BLaER1 treated with 17β-estradiol and CSF1 and Interleukin-3, amounts not matched to agents 10 nM and 100 nM (cell line): Measurements from ENCODE around the gene TENM4.

Source experiments
- H3K27ac ChIP-seq, 11 experiments: shearing (Covaris generic); formaldehyde crosslinking; 2 replicates each; pipeline ENCODE4 v1.8.1; 2022
- H3K27me3 ChIP-seq, 11 experiments: shearing (Covaris generic); formaldehyde crosslinking; 2 replicates each; pipeline ENCODE4 v1.8.1; 2022
- H3K36me3 ChIP-seq, 11 experiments: shearing (Covaris generic); formaldehyde crosslinking; 2 replicates each; pipeline ENCODE4 v1.8.1; 2022
- H3K4me1 ChIP-seq, 10 experiments: shearing (Covaris generic); formaldehyde crosslinking; 2 replicates each; pipeline ENCODE4 v1.8.1; 2022
- H3K4me2 ChIP-seq, 11 experiments: shearing (Covaris generic); formaldehyde crosslinking; 2 replicates each; pipeline ENCODE4 v1.8.1; 2022
- H3K4me3 ChIP-seq, 10 experiments: shearing (Covaris generic); formaldehyde crosslinking; 2 replicates each; pipeline ENCODE4 v1.8.1; 2022
- H3K9ac ChIP-seq, 11 experiments: shearing (Covaris generic); formaldehyde crosslinking; 2 replicates each; pipeline ENCODE4 v1.8.1; 2022
- H3K9me3 ChIP-seq, 11 experiments: shearing (Covaris generic); formaldehyde crosslinking; replicated peaks in 1 of 11; 2 replicates each; pipeline ENCODE4 v1.8.1; 2022
- H4K20me1 ChIP-seq, 11 experiments: shearing (Covaris generic); formaldehyde crosslinking; 2 replicates each; pipeline ENCODE4 v1.8.1; 2022
- Cebpa-rat ChIP-seq, 11 experiments: shearing (Covaris generic); IDR thresholded peaks; 2 replicates each; pipeline ENCODE4 v1.8.1; 2022

The TENM4 gene

DNA sequence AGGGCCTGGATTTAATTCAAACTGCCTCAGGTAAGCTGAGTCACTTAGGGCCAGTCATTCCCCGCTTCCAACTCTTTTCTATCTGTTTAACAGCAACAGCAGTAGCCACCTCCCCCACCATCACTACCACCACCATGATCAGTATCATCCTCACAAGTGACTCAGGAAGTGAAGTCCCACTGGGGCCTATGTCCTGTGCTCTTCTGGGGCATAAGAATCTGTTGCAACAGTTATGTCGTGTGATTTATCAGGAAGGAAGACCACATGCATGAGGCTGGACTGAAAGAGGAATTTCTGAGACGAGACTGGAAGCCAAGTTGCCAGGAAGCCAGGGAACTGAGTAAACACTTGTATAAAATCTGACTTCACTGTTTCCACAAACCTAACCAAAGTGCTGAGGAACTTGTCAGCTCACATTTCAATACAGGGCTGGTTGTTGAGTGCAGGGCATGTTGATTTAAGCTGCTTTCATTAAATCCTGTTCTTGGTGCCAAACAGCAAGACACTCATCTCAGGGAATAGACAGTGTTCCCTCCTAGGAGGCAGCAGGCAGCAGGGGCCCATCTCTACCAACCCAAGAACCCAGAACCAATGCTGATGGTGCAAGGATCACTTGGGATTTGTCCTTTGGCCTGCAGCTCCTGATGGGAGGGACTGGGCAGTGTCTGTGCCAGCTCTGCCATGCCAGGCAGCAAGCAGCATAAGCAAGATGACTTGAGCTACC lies 639.5 kb downstream of the TENM4 start:
- Histone ChIP-seq H3K4me1 (peaks cover 53 to 98% (median 67%) of the 10 kb centered on the region in 10 experiments), H3K4me3 (peak overlapping the region in 6 of 10 experiments; percentile 9 to 25 (median 20); a peak in 5 of 20 replicates), H3K27me3 (no peaks in the 10 kb centered on the region), H4K20me1 (no peaks in the 10 kb centered on the region), H3K4me2 (peak overlapping the region; percentile 70 to 93 (median 87)), H3K9ac (peak overlapping the region; percentile 61 to 92 (median 72)), H3K36me3 (peaks cover 0 to 4% (median 0%) of the 10 kb centered on the region in 11 experiments; a peak in 1 of 22 replicates), H3K9me3 (no peaks in the 10 kb centered on the region), H3K27ac (peak overlapping the region; percentile 83 to 98 (median 86))
- TF ChIP-seq Cebpa-rat (IDR thresholded peaks at IDR 0.05), result peak; percentile 33 to 78 (median 61); a peak in 18 of 22 replicates

- Histone ChIP-seq H3K9ac (peak overlapping the region; percentile 61 to 89 (median 72); a peak in 20 of 22 replicates), H3K27me3 (no peaks in the 10 kb centered on the region), H3K4me2 (peak overlapping the region; percentile 70 to 93 (median 87)), H4K20me1 (no peaks in the 10 kb centered on the region), H3K36me3 (peaks cover 0 to 4% (median 0%) of the 10 kb centered on the region in 11 experiments; a peak in 1 of 22 replicates), H3K9me3 (no peaks in the 10 kb centered on the region), H3K4me3 (peak overlapping the region in 4 of 10 experiments; percentile 9 to 23 (median 20); a peak in 4 of 20 replicates), H3K4me1 (peaks cover 53 to 98% (median 67%) of the 10 kb centered on the region in 10 experiments), H3K27ac (peak overlapping the region; percentile 83 to 98 (median 86))
- TF ChIP-seq Cebpa-rat (IDR thresholded peaks at IDR 0.05), result no peak
Measured at GRCh38 chr11:78800756-78801155, 640.1 kb downstream of the TENM4 start.

DNA sequence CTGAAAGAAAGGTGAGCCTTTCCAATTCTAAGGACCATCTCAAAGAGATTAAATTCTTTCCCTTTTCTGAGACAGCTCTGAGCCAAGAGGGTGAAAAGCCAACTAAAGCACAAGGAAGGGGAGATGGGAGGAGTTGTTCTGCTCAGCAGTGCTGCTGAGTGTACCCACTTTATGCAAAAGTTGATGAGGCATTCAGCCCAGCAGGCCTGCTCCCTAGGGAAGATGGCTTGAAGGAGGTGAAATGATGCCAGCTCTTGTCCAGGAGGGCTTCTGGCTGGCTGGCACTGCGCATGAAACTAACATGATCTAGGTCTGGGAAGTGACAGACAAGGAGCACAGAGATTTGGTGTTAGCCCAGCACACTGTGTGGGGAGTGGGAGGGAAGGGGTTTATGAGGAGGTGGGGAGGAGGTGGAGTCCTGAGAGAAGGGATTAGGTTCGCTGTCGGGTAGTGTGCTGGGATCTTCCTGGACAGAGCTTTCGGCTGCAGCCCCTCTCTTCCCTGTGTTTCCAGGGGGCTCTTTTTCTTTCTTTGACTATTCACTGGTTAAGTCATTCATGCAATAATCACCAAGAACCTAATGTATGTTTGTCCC lies 640.6 kb downstream of the TENM4 start:
- peak overlapping the region; percentile 83 to 98 (median 86) for H3K27ac ChIP-seq
- peak overlapping the region; percentile 70 to 93 (median 87) for H3K4me2 ChIP-seq
- H3K4me1 ChIP-seq, result peaks cover 53 to 98% (median 64%) of the 10 kb centered on the region in 10 experiments
- H3K36me3 ChIP-seq, result peaks cover 0 to 4% (median 0%) of the 10 kb centered on the region in 11 experiments; a peak in 2 of 22 replicates
- no peaks in the 10 kb centered on the region for H3K9me3 ChIP-seq
- no peaks in the 10 kb centered on the region for H3K27me3 ChIP-seq
- H4K20me1 ChIP-seq, result no peaks in the 10 kb centered on the region
- H3K9ac ChIP-seq, result peak overlapping the region; percentile 23 to 89 (median 72); a peak in 18 of 22 replicates
- no peak overlapping the region for H3K4me3 ChIP-seq
- TF ChIP-seq Cebpa-rat (IDR thresholded peaks at IDR 0.05), result no peak

DNA sequence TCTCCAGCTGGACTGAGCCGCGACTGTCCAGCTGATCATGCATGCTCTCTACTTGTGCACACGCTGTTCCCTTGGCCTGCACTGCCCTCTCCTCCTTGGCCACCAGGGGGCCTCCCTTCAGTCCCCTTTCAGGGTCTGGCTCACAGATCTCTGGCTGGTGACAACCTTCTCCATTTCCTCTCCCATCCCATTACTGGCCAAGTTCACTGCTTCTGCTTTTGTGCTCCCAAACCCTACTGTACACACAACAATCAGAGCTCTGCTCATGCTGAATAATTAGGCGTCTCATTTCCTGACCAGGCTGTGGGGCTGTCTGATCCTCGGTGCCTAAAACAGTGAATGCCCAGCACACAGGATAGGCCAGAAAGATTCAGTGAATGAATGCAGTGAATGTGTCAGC lies 642.2 kb downstream of the TENM4 start:
- Histone ChIP-seq H3K27me3 (no peaks in the 10 kb centered on the region), H3K36me3 (peaks cover 0 to 12% (median 0%) of the 10 kb centered on the region in 11 experiments; a peak in 2 of 22 replicates), H3K4me3 (no peak overlapping the region), H3K9me3 (peaks cover 0 to 3% (median 0%) of the 10 kb centered on the region in 11 experiments; a peak in 1 of 22 replicates), H3K4me1 (peaks cover 53 to 85% (median 64%) of the 10 kb centered on the region in 10 experiments), H3K27ac (peak overlapping the region; percentile 21 to 98 (median 86); a peak in 19 of 22 replicates), H3K9ac (peak overlapping the region in 7 of 11 experiments; percentile 6 to 89 (median 41); a peak in 11 of 22 replicates), H4K20me1 (no peaks in the 10 kb centered on the region), H3K4me2 (peak overlapping the region; percentile 70 to 93 (median 87))
- no peak for TF ChIP-seq Cebpa-rat (IDR thresholded peaks at IDR 0.05)

DNA sequence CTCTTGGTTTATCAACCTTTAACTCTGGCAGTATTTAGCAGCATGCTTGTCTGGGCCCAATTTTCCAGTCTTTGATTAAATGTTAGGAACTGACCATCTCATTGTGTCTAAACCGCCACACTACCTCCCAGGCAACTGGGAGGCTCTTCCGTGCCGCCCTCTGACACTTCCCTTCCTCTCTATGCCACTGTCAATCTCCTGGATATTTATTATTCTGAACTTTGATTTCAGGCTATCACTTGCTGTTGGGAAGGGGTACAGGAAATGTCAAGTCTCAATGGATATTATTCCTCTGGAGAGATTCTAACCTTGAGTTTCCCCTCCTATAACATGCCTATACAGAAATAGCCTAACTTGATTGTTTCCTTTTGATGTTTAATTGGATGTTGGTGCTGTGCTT lies 643.3 kb downstream of the TENM4 start:
- Histone ChIP-seq H3K4me2 (peak overlapping the region in 2 of 11 experiments; percentile 6 to 60; a peak in 2 of 22 replicates), H3K9me3 (peaks cover 0 to 3% (median 0%) of the 10 kb centered on the region in 11 experiments; a peak in 1 of 22 replicates), H4K20me1 (no peaks in the 10 kb centered on the region), H3K27ac (no peak overlapping the region), H3K36me3 (peaks cover 0 to 12% (median 0%) of the 10 kb centered on the region in 11 experiments; a peak in 2 of 22 replicates), H3K9ac (no peak overlapping the region), H3K4me3 (no peak overlapping the region), H3K27me3 (no peaks in the 10 kb centered on the region), H3K4me1 (peaks cover 50 to 74% (median 56%) of the 10 kb centered on the region in 10 experiments)
- no peak for TF ChIP-seq Cebpa-rat (IDR thresholded peaks at IDR 0.05)

DNA sequence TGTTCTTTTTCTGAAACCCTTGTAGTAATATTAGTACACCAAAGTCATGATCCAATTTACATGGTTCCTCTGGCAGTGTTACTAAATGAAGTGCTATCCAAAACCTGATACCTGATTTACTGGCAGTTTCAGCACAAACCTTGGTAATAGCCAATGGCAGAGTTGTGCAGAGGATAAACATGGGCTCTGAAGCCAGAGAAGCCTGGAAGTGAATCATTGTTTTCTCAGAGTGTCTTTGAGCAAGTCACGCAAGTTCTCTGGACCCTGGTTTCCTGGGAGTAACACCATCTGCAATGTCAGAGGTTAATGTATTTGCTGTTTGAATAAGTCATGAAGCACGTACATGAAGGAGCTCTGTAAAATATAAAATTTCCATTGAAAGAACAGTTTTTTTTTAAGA lies 643.9 kb downstream of the TENM4 start:
- TF ChIP-seq Cebpa-rat (IDR thresholded peaks at IDR 0.05), result no peak
- H4K20me1 ChIP-seq, result no peaks in the 10 kb centered on the region
- no peaks in the 10 kb centered on the region for H3K27me3 ChIP-seq
- H3K9ac ChIP-seq, result no peak overlapping the region
- H3K27ac ChIP-seq, result no peak overlapping the region; a peak in 1 of 22 replicates
- no peak overlapping the region for H3K4me3 ChIP-seq
- peaks cover 0 to 3% (median 0%) of the 10 kb centered on the region in 11 experiments; a peak in 1 of 22 replicates for H3K9me3 ChIP-seq
- peaks cover 0 to 12% (median 0%) of the 10 kb centered on the region in 11 experiments; a peak in 2 of 22 replicates for H3K36me3 ChIP-seq
- H3K4me2 ChIP-seq, result peak overlapping the region in 3 of 11 experiments; percentile 1 to 60 (median 10); a peak in 3 of 22 replicates
- H3K4me1 ChIP-seq, result peaks cover 44 to 69% (median 50%) of the 10 kb centered on the region in 10 experiments

DNA sequence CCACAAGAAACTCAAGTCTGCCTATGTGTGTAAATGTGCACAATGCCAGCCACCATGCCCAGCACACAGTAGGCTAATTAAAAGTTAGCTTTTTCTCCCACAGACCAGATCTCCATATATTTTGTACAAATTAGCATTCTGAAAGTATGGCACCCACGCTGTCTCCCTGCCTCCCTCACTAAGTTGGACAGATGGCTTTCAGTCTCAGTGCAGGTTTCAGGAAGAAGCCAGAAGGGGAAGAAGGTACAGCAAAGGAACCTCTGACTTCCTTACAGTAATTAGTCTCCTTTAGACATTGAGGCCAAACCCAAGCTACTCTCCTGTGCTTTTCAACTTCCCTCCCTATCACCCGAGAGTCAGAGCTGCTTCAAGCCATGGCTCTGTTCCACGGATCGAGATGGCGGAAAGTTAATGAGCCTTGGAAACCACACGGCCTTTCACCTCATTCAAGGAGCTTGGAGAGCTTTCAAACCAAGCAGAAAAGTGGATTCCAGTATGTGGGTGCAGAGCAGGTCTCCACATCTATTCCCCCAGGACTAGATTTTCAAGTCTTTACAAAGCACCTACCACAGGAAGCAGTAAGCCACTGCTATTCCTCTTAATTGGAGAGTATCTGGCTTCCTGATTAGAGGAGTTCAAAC lies 645.1 kb downstream of the TENM4 start:
- Histone ChIP-seq H3K27me3 (no peaks in the 10 kb centered on the region), H3K9ac (no peak overlapping the region), H3K36me3 (peaks cover 0 to 12% (median 0%) of the 10 kb centered on the region in 11 experiments; a peak in 2 of 22 replicates), H3K9me3 (peaks cover 0 to 3% (median 0%) of the 10 kb centered on the region in 11 experiments; a peak in 1 of 22 replicates), H3K4me1 (peaks cover 32 to 69% (median 38%) of the 10 kb centered on the region in 10 experiments), H3K4me2 (peak overlapping the region in 5 of 11 experiments; percentile 0 to 60 (median 19); a peak in 7 of 22 replicates), H3K4me3 (no peak overlapping the region), H3K27ac (no peak overlapping the region), H4K20me1 (no peaks in the 10 kb centered on the region)
- TF ChIP-seq Cebpa-rat (IDR thresholded peaks at IDR 0.05), result no peak

DNA sequence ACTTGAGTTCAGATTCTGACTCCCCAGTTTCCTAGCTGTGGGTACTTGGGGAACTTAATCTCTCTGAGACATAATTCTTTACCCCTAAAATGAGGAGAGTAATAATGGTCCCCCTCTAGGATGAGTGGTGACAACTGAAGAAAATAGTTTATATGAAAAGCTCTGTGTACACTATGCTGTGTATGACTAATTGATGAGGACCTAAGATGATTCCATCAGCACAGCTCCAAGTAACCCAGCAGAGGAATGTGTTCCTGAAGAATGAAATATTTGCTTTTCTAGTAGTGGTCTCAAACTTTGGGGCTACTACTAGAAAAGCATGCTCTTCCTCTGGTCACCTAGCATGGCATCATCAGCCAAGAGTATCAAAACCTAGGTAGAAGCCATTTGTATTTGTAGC lies 648.9 kb downstream of the TENM4 start:
- Histone ChIP-seq H3K4me2 (0 out of 22 replicates have a peak overlapping the region, but pooled peaks of 1 of the 11 experiments have one; percentile 49), H3K4me1 (peaks cover 6 to 38% (median 16%) of the 10 kb centered on the region in 10 experiments; a peak in 15 of 20 replicates), H3K27me3 (no peaks in the 10 kb centered on the region), H4K20me1 (no peaks in the 10 kb centered on the region), H3K27ac (no peak overlapping the region), H3K4me3 (no peak overlapping the region), H3K36me3 (peaks cover 0 to 12% (median 0%) of the 10 kb centered on the region in 11 experiments; a peak in 3 of 22 replicates), H3K9ac (no peak overlapping the region), H3K9me3 (peaks cover 0 to 3% (median 0%) of the 10 kb centered on the region in 11 experiments; a peak in 1 of 22 replicates)
- TF ChIP-seq Cebpa-rat (IDR thresholded peaks at IDR 0.05), result no peak
